T-helper 1 cell treated with Interleukin-12 subunit alpha and Interleukin-12 subunit beta and Interleukin-4 antibody, amounts not matched to agents 30 μg/mL and 1 μg/mL, for 36 hours (primary cell): Measurements from ENCODE around the gene SLC35F1.

Source experiments
- H3K27ac Mint-ChIP-seq: one replicate; pipeline ENCODE4 v1.8.0; 2021; ENCODE audit warnings: mild to moderate bottlenecking, mixed read lengths
- H3K27me3 Mint-ChIP-seq: one replicate; pipeline ENCODE4 v1.8.0; 2021; ENCODE audit warnings: low read depth, mixed read lengths
- H3K36me3 Mint-ChIP-seq: one replicate; pipeline ENCODE4 v1.8.0; 2021; ENCODE audit warnings: low read depth, mixed read lengths
- H3K4me1 Mint-ChIP-seq: one replicate; pipeline ENCODE4 v1.8.0; 2021; ENCODE audit warnings: low read depth, mixed read lengths
- H3K4me3 Mint-ChIP-seq: one replicate; pipeline ENCODE4 v1.8.0; 2021; ENCODE audit warnings: mild to moderate bottlenecking, moderate library complexity, mixed read lengths
- H3K9me3 Mint-ChIP-seq: one replicate; pipeline ENCODE4 v1.8.0; 2021; ENCODE audit warnings: mixed read lengths

The SLC35F1 gene

GRCh38 chr6:118316796-118317384 is 409.8 kb downstream of the SLC35F1 start:
- Mint-ChIP-seq H3K36me3 (no peaks in the 10 kb centered on the region), H3K4me3 (no peak overlapping the region), H3K9me3 (no peaks in the 10 kb centered on the region)

GRCh38 chr6:118317581-118318563 is 410.8 kb downstream of the SLC35F1 start:
- peaks cover 5% of the 10 kb centered on the region for H3K27me3 Mint-ChIP-seq
- no peaks in the 10 kb centered on the region for H3K4me1 Mint-ChIP-seq
- no peak overlapping the region for H3K4me3 Mint-ChIP-seq
- H3K9me3 Mint-ChIP-seq, result no peaks in the 10 kb centered on the region
- no peak overlapping the region for H3K27ac Mint-ChIP-seq
- no peaks in the 10 kb centered on the region for H3K36me3 Mint-ChIP-seq

More at GRCh38 chr6:118316796-118317384, 409.8 kb downstream of the SLC35F1 start:
- H3K27ac Mint-ChIP-seq, result no peak overlapping the region
- no peaks in the 10 kb centered on the region for H3K4me1 Mint-ChIP-seq
- H3K27me3 Mint-ChIP-seq, result peaks cover 5% of the 10 kb centered on the region

DNA sequence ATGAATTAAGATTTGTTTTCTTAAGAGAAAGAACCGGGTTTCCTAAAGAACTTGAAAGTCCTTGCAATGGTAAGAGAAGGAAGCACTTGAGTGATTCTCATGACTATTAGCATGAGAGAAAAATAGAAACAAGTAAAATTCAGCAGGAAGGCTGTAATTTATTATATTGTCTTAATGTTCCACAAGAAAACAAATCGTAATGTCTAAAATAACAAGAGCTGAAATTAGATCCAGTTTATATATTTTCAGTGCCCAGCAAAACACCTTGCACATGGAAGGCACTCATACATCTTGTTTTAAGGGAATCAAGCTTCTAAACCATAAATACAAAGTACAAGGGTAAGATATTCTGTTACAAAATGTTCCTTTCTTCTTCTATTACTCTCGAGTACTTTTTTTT is 411.6 kb downstream of the SLC35F1 start:
- Mint-ChIP-seq H3K27me3 (peaks cover 5% of the 10 kb centered on the region), H3K27ac (no peak overlapping the region), H3K4me1 (no peaks in the 10 kb centered on the region), H3K36me3 (no peaks in the 10 kb centered on the region), H3K9me3 (no peaks in the 10 kb centered on the region), H3K4me3 (no peak overlapping the region)

DNA sequence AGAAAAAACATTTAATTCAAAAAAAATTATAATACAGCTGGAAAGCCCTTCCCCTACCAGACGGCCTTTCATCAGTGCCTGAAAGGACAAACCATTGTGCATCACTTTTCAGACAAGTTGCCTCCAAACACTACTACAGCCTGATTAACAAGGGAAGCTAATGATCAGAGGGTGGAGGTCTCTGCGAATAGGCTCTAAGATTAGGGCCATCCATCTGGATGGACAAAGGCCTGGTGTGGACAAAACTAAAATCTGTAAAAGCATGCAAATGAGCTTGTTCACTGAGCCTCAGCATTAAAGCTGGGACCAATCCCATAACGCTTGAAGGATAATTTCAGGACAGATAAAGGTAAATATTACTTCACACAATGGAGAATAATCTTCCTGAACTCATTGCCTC is 412.4 kb downstream of the SLC35F1 start:
- Mint-ChIP-seq H3K4me3 (no peak overlapping the region), H3K4me1 (no peaks in the 10 kb centered on the region), H3K9me3 (no peaks in the 10 kb centered on the region), H3K36me3 (no peaks in the 10 kb centered on the region), H3K27me3 (peaks cover 5% of the 10 kb centered on the region), H3K27ac (no peak overlapping the region)

- Mint-ChIP-seq H3K4me1 (no peaks in the 10 kb centered on the region), H3K9me3 (no peaks in the 10 kb centered on the region), H3K27me3 (peaks cover 5% of the 10 kb centered on the region), H3K27ac (no peak overlapping the region), H3K4me3 (no peak overlapping the region), H3K36me3 (no peaks in the 10 kb centered on the region)
These were observed 413.0 kb downstream of the SLC35F1 start for GRCh38 chr6:118319894-118320649.

DNA sequence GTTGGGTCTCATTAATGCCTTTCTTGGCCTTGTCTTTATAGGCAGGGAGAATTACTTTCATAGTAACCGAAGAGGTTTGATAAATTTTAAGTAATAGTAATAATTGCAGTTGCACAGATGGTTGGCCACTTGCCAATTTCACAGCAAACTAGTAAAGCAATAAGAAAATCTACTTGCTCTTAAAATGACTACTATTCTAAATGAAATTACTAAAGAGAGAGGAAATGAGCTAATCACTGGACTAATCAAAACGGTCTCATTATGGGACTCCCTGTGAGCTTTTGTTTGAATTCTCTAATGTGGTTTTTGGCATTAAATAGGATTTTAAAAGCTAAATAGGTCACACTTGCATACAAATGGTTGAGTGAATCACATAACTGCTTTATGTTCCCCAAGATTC is 413.6 kb downstream of the SLC35F1 start:
- Mint-ChIP-seq H3K4me1 (no peaks in the 10 kb centered on the region), H3K36me3 (no peaks in the 10 kb centered on the region), H3K27me3 (peaks cover 5% of the 10 kb centered on the region), H3K9me3 (no peaks in the 10 kb centered on the region), H3K27ac (no peak overlapping the region), H3K4me3 (no peak overlapping the region)

GRCh38 chr6:118324116-118324515 is 417.1 kb downstream of the SLC35F1 start:
- H3K4me3 Mint-ChIP-seq, result no peak overlapping the region
- H3K27ac Mint-ChIP-seq, result no peak overlapping the region
- no peaks in the 10 kb centered on the region for H3K4me1 Mint-ChIP-seq
- H3K27me3 Mint-ChIP-seq, result no peaks in the 10 kb centered on the region
- no peaks in the 10 kb centered on the region for H3K9me3 Mint-ChIP-seq
- H3K36me3 Mint-ChIP-seq, result no peaks in the 10 kb centered on the region

DNA sequence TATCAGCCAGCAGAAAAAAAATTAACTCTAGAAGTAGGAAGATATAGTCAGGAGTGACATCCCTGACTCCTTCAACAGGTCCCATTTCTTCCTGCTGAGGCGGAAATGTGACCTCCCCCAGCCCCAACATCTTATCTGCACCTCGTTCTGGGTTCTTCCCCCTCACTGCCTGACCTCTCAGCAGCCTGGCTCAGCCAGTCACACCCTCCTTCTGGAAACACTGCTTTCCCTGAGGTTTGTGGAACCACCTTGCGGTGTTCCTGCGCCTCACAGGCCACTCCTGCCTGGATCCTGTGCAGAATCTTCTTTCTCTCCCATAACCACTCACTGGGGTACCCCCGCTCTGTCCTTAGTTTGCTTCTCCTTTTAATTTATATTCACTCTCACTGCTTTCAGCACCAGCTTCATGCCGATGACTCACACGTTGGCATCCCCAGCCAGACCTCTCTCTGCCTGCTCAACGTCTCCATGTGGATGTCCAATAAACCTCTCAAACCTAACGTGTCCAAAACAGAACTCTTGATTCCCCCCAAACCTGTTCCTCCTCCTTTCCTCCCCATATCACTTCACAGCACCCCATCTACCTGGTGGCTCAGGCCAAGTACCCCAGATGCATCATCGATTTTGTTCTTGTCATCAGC is 418.3 kb downstream of the SLC35F1 start:
- no peaks in the 10 kb centered on the region for H3K9me3 Mint-ChIP-seq
- H3K36me3 Mint-ChIP-seq, result no peaks in the 10 kb centered on the region
- no peak overlapping the region for H3K27ac Mint-ChIP-seq
- H3K4me1 Mint-ChIP-seq, result no peaks in the 10 kb centered on the region
- H3K27me3 Mint-ChIP-seq, result no peaks in the 10 kb centered on the region
- no peak overlapping the region for H3K4me3 Mint-ChIP-seq

GRCh38 chr6:118326712-118327111 is 419.6 kb downstream of the SLC35F1 start:
- Mint-ChIP-seq H3K27me3 (no peaks in the 10 kb centered on the region), H3K36me3 (no peaks in the 10 kb centered on the region), H3K9me3 (no peaks in the 10 kb centered on the region), H3K4me3 (no peak overlapping the region), H3K27ac (no peak overlapping the region), H3K4me1 (no peaks in the 10 kb centered on the region)

- Mint-ChIP-seq H3K9me3 (no peaks in the 10 kb centered on the region), H3K36me3 (no peaks in the 10 kb centered on the region), H3K27me3 (no peaks in the 10 kb centered on the region), H3K27ac (no peak overlapping the region), H3K4me1 (no peaks in the 10 kb centered on the region), H3K4me3 (no peak overlapping the region)
These were observed 420.2 kb downstream of the SLC35F1 start for GRCh38 chr6:118327237-118327636.

DNA sequence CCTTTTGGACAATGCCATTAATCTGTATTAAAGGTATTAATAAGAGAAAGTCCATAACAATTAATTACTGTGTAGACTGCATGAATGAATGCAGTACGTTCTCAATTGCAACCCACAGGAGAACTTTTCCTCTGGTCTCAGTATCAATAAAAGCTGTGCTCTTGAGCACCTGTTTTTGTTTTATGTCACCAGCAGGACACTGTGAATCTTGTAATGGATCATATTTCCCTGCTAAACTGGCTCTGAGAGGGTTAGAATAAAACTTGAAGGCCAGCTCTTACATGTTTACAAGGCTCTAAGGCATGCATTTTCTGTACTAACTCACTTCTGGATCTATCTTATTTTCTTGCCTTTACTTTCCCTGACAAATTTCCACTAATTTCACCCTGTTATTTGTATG is 426.7 kb downstream of the SLC35F1 start:
- no peaks in the 10 kb centered on the region for H3K36me3 Mint-ChIP-seq
- H3K27ac Mint-ChIP-seq, result no peak overlapping the region
- no peak overlapping the region for H3K4me3 Mint-ChIP-seq
- no peaks in the 10 kb centered on the region for H3K4me1 Mint-ChIP-seq
- no peaks in the 10 kb centered on the region for H3K27me3 Mint-ChIP-seq
- H3K9me3 Mint-ChIP-seq, result peaks cover 5% of the 10 kb centered on the region

GRCh38 chr6:118334634-118335033 is 427.6 kb downstream of the SLC35F1 start:
- no peaks in the 10 kb centered on the region for H3K36me3 Mint-ChIP-seq
- peaks cover 9% of the 10 kb centered on the region for H3K9me3 Mint-ChIP-seq
- no peaks in the 10 kb centered on the region for H3K4me1 Mint-ChIP-seq
- no peaks in the 10 kb centered on the region for H3K27me3 Mint-ChIP-seq
- H3K27ac Mint-ChIP-seq, result no peak overlapping the region
- H3K4me3 Mint-ChIP-seq, result no peak overlapping the region

- H3K36me3 Mint-ChIP-seq, result no peaks in the 10 kb centered on the region
- peaks cover 12% of the 10 kb centered on the region for H3K9me3 Mint-ChIP-seq
- H3K4me3 Mint-ChIP-seq, result no peak overlapping the region
- no peaks in the 10 kb centered on the region for H3K27me3 Mint-ChIP-seq
- no peak overlapping the region for H3K27ac Mint-ChIP-seq
- H3K4me1 Mint-ChIP-seq, result no peaks in the 10 kb centered on the region
These were observed 428.3 kb downstream of the SLC35F1 start for GRCh38 chr6:118335325-118335816.

DNA sequence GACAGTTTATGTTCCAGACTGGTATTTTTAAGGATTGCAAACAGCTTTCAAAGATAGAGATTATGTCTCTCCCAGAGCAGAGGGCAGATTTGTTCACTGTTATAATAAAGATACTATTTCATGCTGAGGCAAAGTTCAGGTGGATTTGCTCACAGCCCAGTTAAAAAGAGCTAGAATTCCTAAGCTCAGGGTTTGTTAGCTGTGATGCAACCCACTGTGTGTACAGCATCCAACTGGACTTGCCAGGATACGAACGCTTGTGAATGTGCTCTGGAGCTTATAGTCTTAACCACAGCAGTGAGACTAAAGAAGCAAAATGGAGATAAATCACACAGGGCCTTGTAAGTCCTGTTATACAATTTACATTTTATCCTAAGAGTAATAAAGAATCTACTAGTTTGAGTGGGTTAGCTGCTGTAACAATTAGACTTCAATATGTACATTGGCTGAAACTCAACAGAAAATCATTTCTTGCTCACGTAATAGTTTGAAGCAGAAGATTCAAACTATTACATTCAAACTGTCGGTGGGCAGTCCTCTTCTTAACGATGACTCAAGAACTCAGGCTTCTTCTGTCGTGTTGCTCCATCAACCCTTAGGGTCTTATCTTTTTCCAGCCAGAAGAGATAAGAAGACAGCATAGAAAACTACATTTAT is 437.1 kb downstream of the SLC35F1 start:
- Mint-ChIP-seq H3K27me3 (no peaks in the 10 kb centered on the region), H3K4me1 (no peaks in the 10 kb centered on the region), H3K4me3 (no peak overlapping the region), H3K36me3 (no peaks in the 10 kb centered on the region), H3K27ac (no peak overlapping the region), H3K9me3 (peaks cover 24% of the 10 kb centered on the region)
